ENCODE results near the gene CDH13. TPM values are rescaled to one million over a fixed set of nuclear protein-coding genes. Genes with fewer than 3 reads are reported as not detected.

CDH13 gene
- total and polyA plus RNA-seq, 9 of the 15 experiments (the other 6 are each of a cell fraction or from before 2014, with no cell fraction given): 0.03 TPM; not detected in 8

- no peak overlapping the region for H3K4me2 ChIP-seq (ENCODE audit: insufficient read depth, low read length)
- H3K27me3 ChIP-seq (ENCODE audit: control insufficient read depth in 2 of 2, insufficient read depth in 2 of 2, low read length in 2 of 2): peaks cover 33 to 58% of the 10 kb centered on the region in 2 experiments; a peak in 4 of 5 replicates
- H2AFZ ChIP-seq (ENCODE audit: low read depth, low read length): no peak overlapping the region
- ChIA-PET CTCF (ENCODE audit: low intra/inter-chr PET ratio) (no interaction called here), POLR2A (no interaction called here)
- no peaks in the 10 kb centered on the region for H3K9me1 ChIP-seq (ENCODE audit: control insufficient read depth, insufficient read depth, low read length)
- no TSS peak for BruUV-seq (replicated peaks)
- no peaks in the 10 kb centered on the region for H3K4me1 ChIP-seq (replicated peaks in 1 of 2; ENCODE audit: control insufficient read depth in 2 of 2, insufficient read depth in 2 of 2, low read length in 2 of 2)
- intact Hi-C loops (cut with micrococcal nuclease): no loop called here
- H3K36me3 ChIP-seq (ENCODE audit: control insufficient read depth, insufficient read depth, low read length): no peaks in the 10 kb centered on the region
- no peak for FAIRE-seq
- H3K4me3 ChIP-seq: no peak overlapping the region
- H3K27ac ChIP-seq (ENCODE audit: extremely low read depth, low read depth, low read length): no peak overlapping the region
- in situ Hi-C loops (cut with MboI): no loop called here
- 0% methylated on average over 6 of the region's 6 CpGs for WGBS (ENCODE audit: insufficient coverage, low coverage, missing lambda C conversion rate)
- H3K79me2 ChIP-seq (ENCODE audit: control insufficient read depth, insufficient read depth, low read length): no peaks in the 10 kb centered on the region
- H4K20me1 ChIP-seq (replicated peaks; ENCODE audit: control insufficient read depth, insufficient read depth, low read length): no peaks in the 10 kb centered on the region; the same call in 1 of the 2 replicates
- H3K9me3 ChIP-seq (replicated peaks; ENCODE audit: control insufficient read depth, insufficient read depth, low read depth, low read length): no peaks in the 10 kb centered on the region
- DNase-seq (ENCODE audit: extremely low read depth in 1 of 4, low spot score in 3 of 4): no peak
- H3K9ac ChIP-seq (ENCODE audit: insufficient read depth in 1 of 2, low read depth in 2 of 2, low read length in 2 of 2): no peak overlapping the region
- no peak for ATAC-seq
- TF ChIP-seq SMAD3 (CRISPR knock-in tag; conservative IDR thresholded peaks at IDR 0.05): no peak
- no peak for TF ChIP-seq KLF16 (IDR thresholded peaks at IDR 0.05)
- no peak for TF ChIP-seq ZNF75A (CRISPR knock-in tag; IDR thresholded peaks at IDR 0.05)
- TF ChIP-seq E2F6 (IDR thresholded peaks at IDR 0.05; ENCODE audit: borderline replicate concordance in 1 of 2, extremely low read depth in 1 of 2, insufficient read depth in 1 of 2, insufficient read length in 1 of 2, low read depth in 1 of 2, low read length in 1 of 2, poor library complexity in 1 of 2, severe bottlenecking in 1 of 2): no peak
- no peak for TF ChIP-seq JUNB (CRISPR knock-in tag; conservative IDR thresholded peaks at IDR 0.05)
- TF ChIP-seq SFPQ (IDR thresholded peaks at IDR 0.05; ENCODE audit: low read depth, low read length): no peak
- TF ChIP-seq JUND (IDR thresholded peaks at IDR 0.05; ENCODE audit: borderline replicate concordance, low read depth, low read length): no peak
- TF ChIP-seq JUND (tag; IDR thresholded peaks at IDR 0.05; ENCODE audit: borderline replicate concordance, low read depth, low read length): no peak
Measured at GRCh38 chr16:83623892-83624291, 997.1 kb downstream of the CDH13 start.

All from K562 (cell line).